Embryonic facial prominence (tissue), 1 donor: ENCODE data around the gene TNFRSF1A.

Experiments used
- DNase-seq: peaks from one replicate; pipeline ENCODE4 v3.0.0-alpha.2; 2016; ENCODE audit errors: extremely low spot score

Gene TNFRSF1A

DNA sequence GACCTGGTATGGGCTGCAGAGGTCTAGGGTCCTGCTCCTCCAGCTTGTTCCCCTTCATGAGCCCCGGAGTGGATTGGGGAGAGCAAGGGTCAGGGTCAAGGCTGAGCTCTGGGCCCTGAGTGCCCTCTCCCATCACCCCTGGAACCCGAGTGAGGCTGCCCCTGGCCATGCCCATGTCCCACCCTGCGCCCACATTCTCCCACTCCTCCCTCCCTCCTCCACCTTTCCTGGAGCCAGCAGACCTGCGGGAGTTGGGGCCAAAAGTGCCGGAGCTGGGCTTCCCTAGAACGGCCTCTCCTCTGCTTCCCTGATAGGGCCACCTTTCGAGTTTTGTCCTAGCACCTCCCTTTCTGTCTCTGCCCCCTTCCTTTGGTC is 32.9 kb upstream of the TNFRSF1A start:
- no peak for DNase-seq

DNA sequence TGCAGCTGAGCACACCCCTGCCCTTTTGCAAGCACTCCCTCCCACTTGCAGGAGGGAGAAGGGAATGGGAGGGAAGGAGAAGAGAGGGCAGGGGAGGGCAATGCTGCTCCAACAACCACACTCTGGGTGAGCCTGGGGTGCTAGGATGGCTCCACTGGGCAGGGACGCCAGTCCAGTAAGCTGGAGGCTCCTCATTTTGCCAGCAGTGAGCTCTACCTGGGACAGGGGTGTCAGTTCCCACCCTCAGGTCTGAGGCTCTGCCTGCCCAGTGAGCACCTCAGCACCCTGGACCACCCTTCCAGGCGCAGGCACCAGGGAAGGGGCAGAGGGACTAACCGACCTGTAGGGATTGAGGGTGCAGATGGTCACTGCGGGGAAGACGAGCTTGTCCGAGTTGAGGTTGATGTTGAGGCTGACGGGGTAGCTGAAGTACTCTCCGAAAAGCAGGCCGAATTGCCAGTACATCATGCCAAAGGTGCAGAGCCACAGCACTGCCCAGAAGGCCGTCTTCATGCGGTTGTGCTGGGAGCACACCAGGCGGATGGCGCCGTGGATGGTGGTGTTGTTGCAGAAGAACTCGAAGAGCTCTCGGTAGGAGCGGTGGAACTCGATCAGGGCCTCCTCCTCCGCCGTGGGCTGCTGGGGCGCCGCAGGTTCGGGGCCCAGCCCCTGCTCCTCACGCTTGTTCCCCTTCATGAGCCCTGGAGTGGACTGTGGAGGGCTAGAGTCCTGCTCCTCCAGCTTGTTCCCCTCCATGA is 32.3 kb upstream of the TNFRSF1A start:
- no peak for DNase-seq

DNA sequence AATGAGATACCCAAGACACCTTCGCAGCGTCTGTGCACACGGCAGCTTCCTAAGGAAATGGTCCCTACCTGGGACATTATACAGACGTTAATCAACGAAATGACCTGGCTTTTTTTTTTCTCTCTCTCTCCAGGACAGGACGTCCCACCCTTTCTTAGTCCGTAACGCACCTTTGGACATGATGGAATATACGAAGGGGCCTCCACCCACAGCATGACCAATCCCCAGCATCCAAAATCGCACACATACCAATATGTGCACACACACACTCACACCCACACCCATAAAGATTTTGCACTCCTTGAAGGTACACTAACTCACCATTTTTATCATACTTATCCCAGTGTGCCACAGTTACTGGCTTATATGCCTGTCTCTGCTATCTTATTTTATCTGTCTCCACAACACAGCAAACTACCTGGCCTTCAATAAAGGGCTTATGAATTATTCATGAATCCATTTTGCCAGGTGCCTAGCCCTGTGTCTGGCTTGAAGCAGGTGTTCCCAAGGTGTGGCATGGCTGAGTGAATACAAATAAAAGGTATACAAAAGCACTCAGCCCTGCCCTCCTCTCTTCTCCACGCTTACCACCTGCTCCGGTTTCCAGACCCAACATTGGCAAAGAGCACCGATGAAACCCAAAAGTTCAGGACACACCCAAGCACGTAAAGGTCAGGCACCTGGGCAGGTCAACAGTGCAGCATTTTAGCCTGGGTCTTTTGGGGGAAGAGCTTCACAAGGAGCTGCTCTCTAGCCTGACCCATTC is 31.3 kb upstream of the TNFRSF1A start:
- no peak for DNase-seq

DNA sequence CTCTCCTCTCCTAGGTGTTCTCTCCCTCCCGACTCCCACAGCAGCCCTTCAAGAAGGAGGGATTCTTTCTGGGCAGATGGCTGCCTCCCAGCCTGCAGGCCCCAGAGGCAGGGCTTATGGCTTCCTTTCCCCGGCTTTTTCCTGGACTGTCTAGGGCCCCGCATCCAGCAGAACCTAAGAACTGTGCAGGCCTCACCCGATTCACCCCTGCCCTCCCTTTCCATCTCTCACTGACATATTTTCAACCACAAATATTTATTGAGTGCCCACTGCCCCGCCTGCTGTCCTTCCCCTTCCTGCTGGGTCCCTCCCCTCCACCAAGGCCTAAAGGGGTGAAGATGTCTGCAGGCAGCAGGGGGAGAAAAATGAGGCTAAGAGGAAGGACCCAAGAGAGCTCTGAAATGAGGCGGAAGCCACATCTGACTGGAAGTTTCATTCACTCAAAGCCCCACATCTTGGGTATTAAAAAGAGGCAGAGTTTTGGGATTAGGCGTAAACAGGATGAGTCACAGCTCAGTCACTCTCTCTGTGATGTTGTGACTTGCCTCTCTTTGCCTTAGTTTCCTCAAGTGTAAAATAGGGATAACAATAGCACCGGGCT is 30.6 kb upstream of the TNFRSF1A start:
- no peak for DNase-seq

DNA sequence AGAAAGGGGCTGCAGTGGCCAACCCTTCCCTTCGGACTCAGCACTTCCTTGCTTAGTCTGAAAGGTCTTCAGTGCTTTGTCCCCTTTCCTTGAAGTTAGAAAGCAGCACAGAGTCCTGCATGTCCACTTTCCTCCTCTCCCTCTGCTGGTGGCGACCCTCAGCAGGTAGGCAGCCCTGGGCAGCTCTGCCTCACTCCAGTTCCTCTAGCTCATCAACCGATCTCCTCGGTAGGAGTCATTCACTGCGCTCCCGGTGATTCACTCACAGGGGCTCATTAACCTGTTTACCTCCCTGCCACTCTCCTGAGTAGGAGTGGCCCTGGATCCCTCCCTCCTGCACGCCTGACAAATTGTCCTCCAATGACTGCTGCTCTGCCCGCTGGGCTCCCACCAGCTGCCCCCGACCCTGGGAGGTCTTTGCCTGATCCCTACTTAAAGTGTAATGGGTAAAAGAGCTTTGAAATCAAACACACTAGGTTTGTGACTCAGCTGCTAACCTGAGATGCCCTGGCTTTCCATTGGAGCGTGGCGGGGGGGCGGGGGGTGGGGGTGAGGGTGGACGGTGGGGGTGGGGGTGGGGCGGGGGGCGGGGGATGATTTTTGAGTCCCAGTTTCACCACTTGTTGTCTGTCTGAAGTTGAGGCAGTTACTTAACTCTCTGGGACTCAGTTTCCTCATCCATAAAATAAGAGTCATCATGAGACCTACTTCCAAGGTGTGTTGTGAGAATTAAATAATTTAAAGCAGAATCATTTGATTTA is 29.3 kb upstream of the TNFRSF1A start:
- DNase-seq = no peak

DNA sequence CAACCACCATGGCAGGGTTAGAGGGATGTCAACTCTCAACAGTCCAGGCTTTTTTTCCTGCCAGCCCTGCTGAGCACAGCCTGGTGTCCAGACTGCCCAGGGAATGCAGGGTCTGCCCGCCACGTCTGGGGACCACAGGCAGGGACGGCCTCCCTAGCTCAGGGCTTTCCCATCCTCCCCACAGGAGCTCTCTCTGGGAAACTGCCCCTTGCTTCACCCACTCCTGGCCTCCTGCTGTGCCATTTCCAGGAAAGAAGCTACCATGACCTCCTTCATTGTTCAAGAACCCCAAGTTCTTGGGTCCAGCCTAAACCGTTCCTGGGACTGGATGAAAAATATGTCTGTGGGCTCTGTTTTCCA is 28.7 kb upstream of the TNFRSF1A start:
- no peak for DNase-seq

DNA sequence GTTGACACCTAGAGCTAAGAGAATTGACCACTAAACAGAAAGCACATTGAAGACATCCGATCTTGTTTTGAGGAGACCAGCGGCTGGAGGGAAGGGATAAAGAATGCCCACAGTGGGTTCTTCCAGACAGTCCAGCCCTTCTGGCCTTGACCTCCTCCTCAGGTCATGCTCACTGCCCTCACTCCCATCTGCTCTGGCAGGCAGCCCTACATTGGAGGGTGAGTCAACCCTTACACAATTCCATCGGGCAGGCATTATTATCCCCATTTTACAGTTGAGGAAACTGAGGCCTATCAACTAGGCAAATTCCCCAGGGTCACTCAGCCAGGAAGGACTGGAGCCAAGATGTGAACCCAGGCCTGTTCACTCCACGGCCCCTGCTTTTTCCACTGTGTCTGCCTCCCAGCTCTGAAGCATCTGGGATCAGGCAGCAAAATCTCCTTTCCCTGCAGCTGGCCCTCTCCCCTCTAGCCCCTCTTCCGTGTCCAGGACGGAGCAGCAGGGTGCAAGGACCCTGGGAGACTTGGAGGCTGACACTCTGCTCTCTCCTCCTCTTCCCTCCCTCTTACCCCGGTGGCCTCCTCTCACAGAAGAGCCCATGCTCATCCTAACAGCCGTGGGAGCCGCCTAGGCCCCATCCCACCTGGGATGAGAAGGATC is 28.2 kb upstream of the TNFRSF1A start:
- no peak for DNase-seq

DNA sequence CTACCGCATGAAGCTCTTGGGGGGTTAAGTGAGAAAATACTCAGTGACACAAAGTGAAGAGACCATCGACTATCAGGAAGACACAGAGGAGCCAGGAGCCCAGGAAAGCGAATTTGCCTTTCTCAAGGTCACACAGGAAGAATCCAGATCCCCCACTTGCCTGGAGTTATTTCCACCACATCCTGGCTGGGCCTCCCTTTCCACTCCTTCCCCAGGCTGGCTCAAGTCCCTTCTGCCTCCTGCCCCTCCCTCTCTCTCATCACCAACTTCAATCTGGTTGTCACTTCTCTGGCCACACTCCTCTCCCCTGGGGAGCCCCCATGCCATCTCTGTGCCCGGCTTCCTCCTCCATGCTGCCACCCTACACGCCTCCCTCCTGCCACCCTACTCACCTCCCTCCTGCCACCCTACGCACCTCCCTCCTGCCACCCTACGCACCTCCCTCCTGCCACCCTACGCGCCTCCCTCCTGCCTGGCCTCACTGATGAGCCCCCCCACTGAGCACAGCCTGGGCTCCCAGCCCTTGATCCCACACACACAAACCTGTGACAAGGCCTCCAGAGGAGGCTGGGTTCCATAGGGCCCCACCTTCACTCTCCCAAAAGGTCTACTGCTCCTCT is 27.1 kb upstream of the TNFRSF1A start:
- no peak for DNase-seq

DNA sequence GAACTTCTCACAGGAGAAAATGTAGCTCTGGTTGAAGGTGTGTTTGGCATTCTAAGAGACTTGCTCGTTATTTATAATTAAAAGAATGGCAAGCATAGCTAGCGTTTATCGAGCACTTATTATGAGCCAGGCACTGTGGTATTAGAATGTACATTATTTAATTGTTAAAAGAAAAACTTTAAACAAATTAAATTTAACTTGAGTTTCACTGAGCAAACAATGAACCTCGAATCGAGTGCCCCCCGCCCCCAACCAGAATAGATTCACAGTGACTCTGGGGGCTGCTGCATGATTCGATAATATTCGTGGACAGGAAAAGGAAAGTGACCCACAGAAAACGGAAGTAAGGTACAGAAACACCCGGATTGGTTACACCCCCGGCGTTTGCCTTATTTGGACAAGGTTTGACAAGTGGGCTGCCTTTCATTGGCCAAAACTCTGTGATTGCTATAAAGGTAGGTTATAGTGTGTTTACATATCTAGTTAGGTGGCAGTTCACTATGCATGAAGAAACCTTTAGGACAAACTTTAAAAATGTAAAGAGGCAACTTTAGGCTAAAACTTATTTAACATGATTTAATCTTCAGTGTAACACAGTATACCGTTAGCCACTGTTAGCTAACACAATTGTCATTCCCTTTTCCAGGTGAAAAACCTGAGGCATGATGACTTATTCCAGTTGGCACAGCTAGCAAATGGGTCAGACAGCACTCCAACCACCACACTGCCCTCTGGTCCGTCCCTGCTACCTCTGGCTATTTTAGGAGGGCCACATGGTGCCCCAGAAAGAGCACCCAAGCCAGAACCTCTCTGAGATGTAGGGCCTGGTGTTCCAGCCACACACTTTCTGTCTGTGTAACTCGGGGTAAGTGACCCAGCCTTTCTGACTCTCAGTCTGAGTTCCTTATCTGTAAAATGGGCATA is 26.4 kb upstream of the TNFRSF1A start:
- DNase-seq = no peak

DNA sequence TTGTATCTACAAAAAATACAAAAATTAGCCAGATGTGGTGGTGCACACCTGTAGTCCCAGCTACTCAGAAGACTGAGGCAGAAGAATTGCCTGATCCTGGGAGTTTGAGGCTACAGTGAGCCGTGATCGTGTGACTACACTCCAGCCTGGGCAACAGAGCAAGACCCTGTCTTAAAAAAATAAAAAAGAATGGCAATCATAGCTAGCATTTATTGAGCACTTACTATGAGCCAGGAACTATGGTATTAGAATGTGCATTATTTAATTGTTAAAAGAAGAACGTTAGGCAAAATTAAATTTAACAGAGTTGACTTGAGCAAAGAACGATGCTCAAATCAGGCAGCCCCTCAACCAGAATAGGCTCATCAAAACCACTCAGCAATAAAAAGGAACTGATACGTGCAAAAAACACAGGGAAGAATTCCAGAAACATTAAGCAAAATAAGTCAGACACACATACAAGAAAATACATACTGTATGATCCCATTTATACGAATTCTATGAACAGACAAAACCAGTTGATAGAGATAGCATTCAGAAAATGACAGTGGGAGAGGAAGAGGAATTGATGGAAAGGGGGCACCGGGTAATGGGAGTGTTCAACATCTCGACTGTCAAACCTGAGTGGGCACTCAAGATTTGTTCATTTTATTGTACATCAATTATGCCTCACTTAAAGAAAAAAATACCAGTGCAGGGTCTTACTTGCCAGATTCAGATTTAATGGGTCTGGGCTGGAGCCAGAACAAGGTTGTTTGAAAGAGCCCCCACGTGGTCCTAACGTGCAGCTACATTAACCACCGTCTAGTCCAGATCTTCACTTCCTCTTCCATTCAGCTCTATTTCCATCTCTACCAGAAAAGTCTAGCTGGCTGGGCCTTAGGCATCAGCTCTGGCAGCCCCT is 25.4 kb upstream of the TNFRSF1A start:
- DNase-seq = no peak

DNA sequence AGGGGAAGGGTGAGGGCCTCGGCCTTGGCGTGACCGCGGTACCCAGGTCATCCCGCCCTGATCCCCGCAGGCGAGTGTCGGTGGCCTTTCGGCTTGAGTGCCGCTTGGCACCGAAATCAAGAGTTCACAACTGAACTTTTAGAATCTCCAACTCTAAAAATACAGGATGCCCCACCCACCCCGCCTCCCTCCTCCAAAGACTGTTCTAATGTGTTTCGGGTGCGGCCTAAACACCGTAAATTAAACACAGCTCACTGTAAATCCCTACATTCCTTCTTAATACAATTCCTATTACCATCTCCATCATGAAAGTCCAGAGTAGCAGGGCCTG is 22.1 kb upstream of the TNFRSF1A start:
- no peak for DNase-seq

DNA sequence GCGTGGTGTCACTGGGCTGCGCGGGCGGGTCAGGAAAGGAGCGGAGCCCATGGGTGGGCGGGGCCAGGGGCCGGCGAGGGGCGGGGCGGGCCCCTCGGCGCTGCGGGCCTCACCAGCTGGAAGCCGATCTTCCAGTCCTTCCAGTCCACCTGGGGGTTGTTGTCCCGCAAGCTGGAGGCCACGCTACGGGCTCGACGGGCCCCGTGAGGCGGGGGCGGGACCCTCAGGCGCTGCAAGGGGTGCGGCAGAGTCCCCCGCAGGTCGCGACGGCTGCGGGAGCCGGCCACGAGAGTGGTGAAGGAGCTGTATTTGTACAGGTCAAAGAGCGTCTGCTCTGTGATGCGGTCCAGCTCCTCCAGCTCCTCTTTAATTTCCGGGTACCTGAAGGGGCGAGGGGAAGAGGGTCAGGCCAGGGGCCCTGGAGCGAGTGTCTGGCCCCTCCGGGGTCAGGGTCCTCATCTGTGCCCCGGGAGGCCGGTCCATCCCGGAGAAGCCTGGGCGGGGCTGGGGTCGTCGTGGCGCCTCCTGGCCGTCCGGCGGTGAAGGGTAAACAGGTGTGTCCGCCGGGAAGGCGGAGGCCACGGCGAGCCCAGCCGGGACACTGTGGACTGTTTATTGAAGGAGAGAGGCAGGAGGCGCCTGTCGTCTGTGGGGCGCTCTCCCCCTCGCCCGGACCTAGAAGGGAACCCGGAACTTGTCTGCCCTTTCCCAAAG is 21.6 kb upstream of the TNFRSF1A start:
- DNase-seq = no peak

DNA sequence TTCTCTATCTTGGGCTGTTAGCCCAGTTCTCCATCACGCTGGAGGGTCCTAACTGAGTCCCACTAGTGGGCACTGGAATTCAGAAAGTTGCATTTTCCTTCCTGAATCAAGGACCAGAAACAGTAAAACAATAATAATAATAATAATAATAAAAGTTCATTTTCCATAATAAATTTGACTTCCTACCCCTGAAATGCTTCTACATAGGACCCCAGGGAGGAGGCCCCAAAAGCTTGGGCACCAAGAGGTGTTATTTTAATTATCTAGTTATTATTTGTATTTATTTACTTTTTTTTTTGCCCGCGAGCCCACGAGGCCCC is 21.1 kb upstream of the TNFRSF1A start:
- no peak for DNase-seq

DNA sequence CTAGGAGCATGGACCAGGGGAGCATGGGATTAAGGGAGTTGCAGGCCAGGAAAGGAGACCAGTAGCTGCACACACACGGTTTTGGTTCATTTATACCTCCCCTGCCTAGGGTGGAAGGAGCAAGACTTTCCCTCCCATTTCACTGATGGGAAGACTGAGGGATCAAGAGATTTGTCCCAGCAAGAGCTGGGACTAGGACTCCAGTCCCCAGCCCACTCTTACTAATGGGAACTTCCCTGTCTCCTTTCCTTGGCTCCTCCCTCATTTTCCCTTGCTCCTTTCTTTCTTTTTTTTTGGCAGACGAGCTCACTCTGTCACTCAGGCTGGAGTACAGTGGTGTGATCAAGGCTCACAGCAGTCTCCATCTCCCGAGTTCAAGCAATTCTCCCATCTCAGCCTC is 20.5 kb upstream of the TNFRSF1A start:
- DNase-seq = no peak

DNA sequence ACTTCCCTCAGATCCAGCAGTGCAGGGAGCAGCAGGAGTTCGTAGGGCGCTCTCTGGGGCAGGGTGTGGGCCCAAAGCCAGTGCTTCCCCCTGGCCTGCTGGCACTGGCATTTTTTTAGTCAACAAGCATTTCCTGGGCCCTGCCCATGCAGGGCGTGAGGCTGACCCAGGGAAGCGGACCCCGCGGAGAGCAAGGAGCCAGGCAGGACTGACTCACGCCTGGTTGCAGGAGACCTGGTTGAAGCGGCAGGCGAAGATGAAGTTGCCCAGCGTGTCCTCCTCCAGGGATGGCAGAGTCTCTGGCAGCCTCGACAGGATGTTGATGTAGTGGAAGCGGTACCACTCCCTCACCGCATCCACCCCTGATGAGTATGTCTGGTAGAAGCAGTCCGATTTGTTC is 20.0 kb upstream of the TNFRSF1A start:
- no peak for DNase-seq

DNA sequence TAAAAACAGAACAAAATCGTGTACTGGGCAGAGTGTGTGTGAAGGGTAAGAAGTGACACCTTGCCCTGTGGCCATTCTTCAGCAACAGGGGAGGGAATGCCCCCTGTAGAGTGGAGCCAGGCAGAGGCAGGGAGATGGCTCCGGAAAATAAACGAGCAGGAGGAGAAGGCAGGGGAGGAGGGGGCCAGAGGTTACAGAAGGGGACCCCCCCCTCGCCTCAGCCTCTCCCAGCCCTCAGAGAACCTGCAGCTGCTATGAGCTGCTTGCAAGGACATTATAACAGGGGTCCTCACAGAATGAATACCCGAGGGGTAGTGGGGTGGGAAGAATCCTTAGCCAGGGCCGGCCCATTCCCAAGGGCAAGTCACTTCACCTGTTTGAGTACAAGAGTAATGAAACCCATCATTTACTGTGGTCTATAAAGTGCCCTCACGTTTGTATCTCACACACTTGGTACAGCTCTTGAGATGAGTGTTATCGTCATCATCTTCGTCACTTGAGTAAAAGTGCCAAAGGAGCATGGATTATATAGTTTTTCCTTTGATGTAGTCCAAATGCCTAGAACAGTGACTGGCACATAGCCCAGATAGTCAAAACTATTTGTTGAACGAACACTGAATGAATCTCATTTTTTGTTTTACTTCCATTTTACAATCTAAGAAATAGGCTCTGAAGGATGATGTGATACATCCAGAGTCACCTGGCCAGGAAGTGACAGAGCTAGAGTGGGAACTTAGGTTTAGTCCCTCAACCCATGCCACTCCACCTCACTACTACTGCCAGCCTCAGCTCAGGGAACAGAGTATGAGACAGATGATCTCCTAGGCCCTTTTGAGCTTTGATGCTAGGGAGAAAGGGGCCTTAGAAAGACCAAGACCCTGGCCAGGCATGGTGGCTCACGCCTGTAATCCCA is 19.0 kb upstream of the TNFRSF1A start:
- no peak for DNase-seq

DNA sequence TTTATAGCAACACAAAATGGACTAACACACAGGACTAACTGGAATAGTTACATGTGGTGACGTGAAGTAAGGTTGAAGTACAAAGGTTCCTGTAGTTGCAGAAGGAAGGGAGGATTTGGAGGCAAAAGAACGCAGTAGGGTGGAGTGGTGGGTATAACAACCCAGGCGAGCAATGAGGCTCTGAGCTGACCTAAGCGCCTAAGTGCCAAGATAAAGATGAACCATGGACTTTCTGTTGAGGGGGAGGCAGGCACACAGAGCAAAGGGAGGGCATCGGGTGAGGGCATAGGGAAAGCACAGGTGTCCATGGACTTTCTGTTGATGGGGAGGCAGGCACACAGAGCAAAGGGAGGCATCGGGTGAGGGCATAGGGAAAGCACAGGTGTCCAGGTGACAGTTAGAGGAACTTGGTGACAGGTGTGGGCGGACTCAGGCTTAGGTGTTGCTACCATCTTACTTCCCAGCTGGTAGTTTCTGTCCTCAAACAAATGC is 18.2 kb upstream of the TNFRSF1A start:
- DNase-seq = no peak

DNA sequence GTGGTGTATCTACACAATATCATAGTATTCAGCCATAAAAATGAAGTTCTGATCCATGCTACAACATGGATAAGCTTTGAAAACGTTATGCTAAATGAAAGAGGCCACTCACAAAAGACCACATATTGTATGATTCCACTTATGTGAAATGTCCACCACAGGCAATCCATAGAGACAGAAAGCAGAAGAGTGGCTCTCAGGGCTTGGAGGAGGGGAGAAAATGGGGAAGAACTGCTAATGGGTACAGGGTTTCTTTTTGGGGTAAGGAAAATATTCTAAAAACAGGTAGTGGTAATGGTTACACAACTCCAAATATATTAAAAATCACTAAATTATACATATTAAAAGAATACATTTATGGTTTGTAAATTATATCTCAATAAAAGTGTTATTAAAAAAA is 17.0 kb upstream of the TNFRSF1A start:
- DNase-seq = no peak
